ENCODE results near the gene SLC44A3. TPM values are rescaled to one million over a fixed set of nuclear protein-coding genes. Genes with fewer than 3 reads are reported as not detected.
"Not testable (repeated sequence)": the region's sequence is repeated elsewhere in the genome, so short reads cannot be mapped to it uniquely, and the experiment has no call there.

SLC44A3 gene
- total RNA-seq, 1 donor, result 2.9 TPM

DNA sequence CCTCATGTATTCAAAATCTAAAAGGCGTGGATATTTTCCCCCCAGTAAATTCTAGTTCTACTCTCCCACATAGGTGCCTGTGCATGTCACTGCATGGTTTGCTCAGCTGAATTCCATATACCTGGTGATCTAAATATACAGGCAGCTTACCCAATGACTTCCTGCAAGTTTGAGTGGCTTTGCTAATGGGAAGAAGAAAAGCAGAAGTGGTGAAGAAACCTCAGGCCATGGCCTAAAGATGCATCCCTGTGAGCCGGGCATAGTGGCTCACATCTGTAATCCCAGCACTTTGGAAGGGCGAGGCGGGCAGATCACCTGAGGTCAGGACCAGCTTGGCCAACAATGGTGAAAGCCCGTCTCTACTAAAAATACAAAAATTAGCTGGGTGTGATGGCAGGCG, 11.5 kb downstream of the SLC44A3 start:
- no peak for DNase-seq (ENCODE audit: insufficient read length, low spot score, missing footprints)

DNA sequence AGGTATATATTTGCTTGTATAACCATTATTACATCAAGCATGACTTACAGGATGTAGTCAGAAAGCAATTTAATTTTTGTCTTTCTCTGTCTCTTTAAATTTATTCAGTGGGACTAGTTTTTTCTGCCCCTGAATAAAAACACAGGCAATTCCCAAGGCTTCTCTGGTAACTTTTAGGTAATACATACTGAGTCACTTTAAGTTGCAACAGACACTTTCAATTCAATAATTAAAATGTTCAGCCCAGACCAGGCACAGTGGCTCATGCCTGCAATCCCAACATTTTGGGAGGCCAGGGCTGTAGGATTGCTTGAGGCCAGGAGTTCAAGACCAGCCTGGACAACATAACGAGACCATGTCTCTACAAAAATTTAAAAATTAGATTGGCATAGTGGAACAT, 12.3 kb downstream of the SLC44A3 start:
- no peaks in the 10 kb centered on the region for H3K4me1 ChIP-seq (ENCODE audit: insufficient read depth, low read length)
- no peaks in the 10 kb centered on the region for H3K36me3 ChIP-seq (ENCODE audit: insufficient read depth, low read length)
- no peak overlapping the region for H3K4me3 ChIP-seq (ENCODE audit: insufficient read depth, low read length)
- no peak for TF ChIP-seq CTCF (IDR thresholded peaks at IDR 0.05; ENCODE audit: extremely low read depth, low read depth, low read length)
- no peak overlapping the region for H3K27ac ChIP-seq (ENCODE audit: low read depth, low read length)
- no peaks in the 10 kb centered on the region for H3K79me2 ChIP-seq (ENCODE audit: insufficient read depth, low read length)
- H2AFZ ChIP-seq (ENCODE audit: low read length), result no peak overlapping the region
- H3K27me3 ChIP-seq (ENCODE audit: insufficient read depth, low read length), result peaks cover 7% of the 10 kb centered on the region
- H3K4me2 ChIP-seq (ENCODE audit: insufficient read depth, low read length), result no peak overlapping the region
- no peaks in the 10 kb centered on the region for H4K20me1 ChIP-seq (ENCODE audit: insufficient read depth, low read length)
- DNase-seq (ENCODE audit: insufficient read length, low spot score, missing footprints), result no peak
- H3K9me3 ChIP-seq (ENCODE audit: low read depth, low read length), result no peaks in the 10 kb centered on the region

More for the DNA sequence above, 11.5 kb downstream of the SLC44A3 start:
- Histone ChIP-seq H3K4me3 (ENCODE audit: insufficient read depth, low read length) (no peak overlapping the region), H3K4me2 (ENCODE audit: insufficient read depth, low read length) (no peak overlapping the region), H3K4me1 (ENCODE audit: insufficient read depth, low read length) (no peaks in the 10 kb centered on the region), H3K36me3 (ENCODE audit: insufficient read depth, low read length) (no peaks in the 10 kb centered on the region), H3K27ac (ENCODE audit: low read depth, low read length) (no peak overlapping the region), H3K79me2 (ENCODE audit: insufficient read depth, low read length) (no peaks in the 10 kb centered on the region), H4K20me1 (ENCODE audit: insufficient read depth, low read length) (no peaks in the 10 kb centered on the region), H2AFZ (ENCODE audit: low read length) (no peak overlapping the region), H3K9me3 (ENCODE audit: low read depth, low read length) (no peaks in the 10 kb centered on the region), H3K27me3 (ENCODE audit: insufficient read depth, low read length) (peaks cover 11% of the 10 kb centered on the region)
- no peak for TF ChIP-seq CTCF (IDR thresholded peaks at IDR 0.05; ENCODE audit: extremely low read depth, low read depth, low read length)

GRCh38 chr1:94832931-94833585, 12.9 kb downstream of the SLC44A3 start:
- H3K4me3 ChIP-seq (ENCODE audit: insufficient read depth, low read length), result no peak overlapping the region
- no peak overlapping the region for H3K4me2 ChIP-seq (ENCODE audit: insufficient read depth, low read length)
- H4K20me1 ChIP-seq (ENCODE audit: insufficient read depth, low read length), result no peaks in the 10 kb centered on the region
- H3K4me1 ChIP-seq (ENCODE audit: insufficient read depth, low read length), result no peaks in the 10 kb centered on the region
- H3K36me3 ChIP-seq (ENCODE audit: insufficient read depth, low read length), result no peaks in the 10 kb centered on the region
- no peak overlapping the region for H3K27ac ChIP-seq (ENCODE audit: low read depth, low read length)
- H2AFZ ChIP-seq (ENCODE audit: low read length), result no peak overlapping the region
- TF ChIP-seq CTCF (IDR thresholded peaks at IDR 0.05; ENCODE audit: extremely low read depth, low read depth, low read length), result no peak
- no peak for DNase-seq (ENCODE audit: insufficient read length, low spot score, missing footprints)
- peaks cover 7% of the 10 kb centered on the region for H3K27me3 ChIP-seq (ENCODE audit: insufficient read depth, low read length)
- H3K79me2 ChIP-seq (ENCODE audit: insufficient read depth, low read length), result no peaks in the 10 kb centered on the region
- no peaks in the 10 kb centered on the region for H3K9me3 ChIP-seq (ENCODE audit: low read depth, low read length)

DNA sequence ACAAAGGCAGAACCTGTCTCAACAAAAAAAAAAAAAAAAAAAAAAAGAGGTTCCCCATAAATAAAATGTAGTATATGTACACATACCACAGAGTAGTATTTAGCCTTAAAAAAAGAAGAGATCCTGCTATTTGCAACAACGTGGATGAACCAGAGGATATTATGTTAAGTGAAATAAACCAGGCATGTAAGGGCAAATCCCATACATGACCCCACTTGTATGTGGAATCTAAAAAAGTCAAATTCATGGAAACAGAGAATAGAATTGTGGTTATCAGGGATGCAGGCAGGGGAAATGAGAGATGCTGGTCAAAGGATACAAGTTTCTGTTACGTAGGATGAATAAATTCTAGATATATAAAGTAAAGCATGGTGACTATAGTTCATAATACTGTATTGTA, 16.7 kb downstream of the SLC44A3 start:
- no peak overlapping the region for H2AFZ ChIP-seq (ENCODE audit: low read length)
- no peaks in the 10 kb centered on the region for H4K20me1 ChIP-seq (ENCODE audit: insufficient read depth, low read length)
- no peak for TF ChIP-seq CTCF (IDR thresholded peaks at IDR 0.05; ENCODE audit: extremely low read depth, low read depth, low read length)
- DNase-seq (ENCODE audit: insufficient read length, low spot score, missing footprints), result no peak
- H3K27ac ChIP-seq (ENCODE audit: low read depth, low read length), result no peak overlapping the region
- no peaks in the 10 kb centered on the region for H3K9me3 ChIP-seq (ENCODE audit: low read depth, low read length)
- no peaks in the 10 kb centered on the region for H3K36me3 ChIP-seq (ENCODE audit: insufficient read depth, low read length)
- H3K27me3 ChIP-seq (ENCODE audit: insufficient read depth, low read length), result peaks cover 9% of the 10 kb centered on the region
- H3K4me3 ChIP-seq (ENCODE audit: insufficient read depth, low read length), result no peak overlapping the region
- no peak overlapping the region for H3K4me2 ChIP-seq (ENCODE audit: insufficient read depth, low read length)
- H3K4me1 ChIP-seq (ENCODE audit: insufficient read depth, low read length), result no peaks in the 10 kb centered on the region
- no peaks in the 10 kb centered on the region for H3K79me2 ChIP-seq (ENCODE audit: insufficient read depth, low read length)

- H3K9me3 ChIP-seq (ENCODE audit: low read depth, low read length); H4K20me1 ChIP-seq (ENCODE audit: insufficient read depth, low read length); H2AFZ ChIP-seq (ENCODE audit: low read length); H3K4me3 ChIP-seq (ENCODE audit: insufficient read depth, low read length); H3K79me2 ChIP-seq (ENCODE audit: insufficient read depth, low read length); DNase-seq (ENCODE audit: insufficient read length, low spot score, missing footprints); H3K4me2 ChIP-seq (ENCODE audit: insufficient read depth, low read length); H3K36me3 ChIP-seq (ENCODE audit: insufficient read depth, low read length); H3K27ac ChIP-seq (ENCODE audit: low read depth, low read length); H3K4me1 ChIP-seq (ENCODE audit: insufficient read depth, low read length): not testable (repeated sequence)
- H3K27me3 ChIP-seq (ENCODE audit: insufficient read depth, low read length), result peaks cover 28% of the 10 kb centered on the region
Observed at GRCh38 chr1:94840381-94840780, 20.2 kb downstream of the SLC44A3 start.
